Activated naive CD4-positive, alpha-beta T cell treated with anti-CD3 and anti-CD28 coated beads, Interleukin-2, amount 50 U/mL, for 16 hours (primary cell): ENCODE results near the gene TUBB4A.
"Not testable (repeated sequence)": the region's sequence is repeated elsewhere in the genome, so short reads cannot be mapped to it uniquely, and the experiment has no call there.

ENCODE experiments used
- DNase-seq: peaks from one replicate; pipeline ENCODE4 v3.0.0-alpha.2; 2020

The TUBB4A gene

DNA sequence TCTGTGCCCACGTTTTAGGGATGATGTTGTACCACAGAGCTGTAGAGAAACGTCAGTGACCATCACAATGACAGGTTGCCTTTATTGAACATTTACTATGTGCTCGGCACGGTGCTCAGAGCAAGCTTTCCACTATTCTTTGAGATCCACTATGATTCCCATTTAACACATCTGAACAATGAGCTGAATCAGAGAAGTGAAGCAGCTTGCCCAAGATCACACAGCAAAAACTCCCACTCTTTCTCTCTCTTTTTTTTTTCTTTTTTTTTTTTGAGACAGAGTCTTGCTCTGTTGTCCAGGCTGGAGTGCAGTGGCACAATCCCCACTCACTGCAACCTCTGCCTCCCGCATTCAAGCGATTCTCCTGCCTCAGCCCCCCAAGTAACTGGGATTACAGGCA lies 20.6 kb upstream of the TUBB4A start:
- DNase-seq, result no peak

DNA sequence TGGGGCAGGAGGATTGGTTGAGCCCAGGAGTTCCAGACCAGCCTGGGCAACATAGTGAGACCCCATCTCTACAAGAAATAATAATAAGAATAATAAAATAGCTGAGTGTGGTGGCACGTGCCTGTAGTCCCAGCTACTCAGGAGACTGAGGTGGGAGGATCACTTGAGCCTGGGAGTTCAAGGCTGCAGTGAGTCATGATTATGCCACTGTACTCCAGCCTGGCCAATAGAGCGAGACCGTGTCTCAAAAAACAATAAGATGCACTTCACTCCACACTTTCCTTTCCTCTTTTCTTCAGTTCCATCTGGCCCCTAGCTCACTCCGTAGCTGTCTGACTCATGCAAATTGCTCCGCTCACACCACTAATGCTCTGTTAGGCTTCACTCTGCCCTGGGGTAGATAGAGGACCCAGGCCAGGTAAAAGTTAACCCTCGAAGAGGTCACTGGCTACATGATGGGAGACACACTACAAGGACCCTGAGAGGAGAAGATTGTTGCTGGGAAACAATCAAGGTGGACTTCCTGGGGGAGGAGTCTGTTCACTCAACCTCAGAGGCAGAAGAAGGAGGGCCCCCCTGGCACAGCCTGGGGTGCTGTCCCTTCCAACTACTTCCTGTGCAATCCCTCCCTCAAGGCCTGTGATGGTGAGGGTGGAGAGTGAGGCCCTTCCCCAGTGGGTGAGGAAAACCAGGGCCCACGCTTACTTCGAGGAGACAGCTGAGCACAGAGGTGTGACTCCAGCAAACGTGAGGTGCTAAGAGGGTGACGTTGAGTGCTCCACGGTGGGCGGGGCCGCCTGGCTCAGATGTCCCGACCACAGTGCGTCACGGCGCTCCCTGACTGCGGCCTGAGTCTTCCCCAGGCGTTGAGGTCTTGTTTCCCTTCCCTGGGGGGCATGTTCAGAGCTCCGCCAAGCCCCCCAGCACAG lies 19.9 kb upstream of the TUBB4A start:
- no peak for DNase-seq

DNA sequence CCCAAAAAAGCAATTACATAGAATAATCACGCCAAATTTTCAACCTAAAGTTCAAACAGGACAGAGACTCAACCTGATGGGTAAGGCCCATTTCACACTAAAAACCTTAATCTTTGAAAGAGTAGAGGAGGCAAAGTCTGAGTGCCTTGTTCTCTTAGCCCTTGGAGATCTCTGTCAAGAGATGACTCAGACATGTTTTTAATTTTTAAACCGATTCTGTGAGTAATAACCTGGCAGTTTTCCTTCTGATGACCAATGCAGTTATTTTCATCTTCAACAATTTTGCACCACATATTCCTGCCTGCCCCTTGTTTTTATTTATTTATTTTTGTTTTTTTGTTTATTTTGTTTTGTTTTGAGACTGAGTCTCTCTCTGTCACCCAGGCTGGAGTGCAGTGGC lies 17.2 kb upstream of the TUBB4A start:
- no peak for DNase-seq

DNA sequence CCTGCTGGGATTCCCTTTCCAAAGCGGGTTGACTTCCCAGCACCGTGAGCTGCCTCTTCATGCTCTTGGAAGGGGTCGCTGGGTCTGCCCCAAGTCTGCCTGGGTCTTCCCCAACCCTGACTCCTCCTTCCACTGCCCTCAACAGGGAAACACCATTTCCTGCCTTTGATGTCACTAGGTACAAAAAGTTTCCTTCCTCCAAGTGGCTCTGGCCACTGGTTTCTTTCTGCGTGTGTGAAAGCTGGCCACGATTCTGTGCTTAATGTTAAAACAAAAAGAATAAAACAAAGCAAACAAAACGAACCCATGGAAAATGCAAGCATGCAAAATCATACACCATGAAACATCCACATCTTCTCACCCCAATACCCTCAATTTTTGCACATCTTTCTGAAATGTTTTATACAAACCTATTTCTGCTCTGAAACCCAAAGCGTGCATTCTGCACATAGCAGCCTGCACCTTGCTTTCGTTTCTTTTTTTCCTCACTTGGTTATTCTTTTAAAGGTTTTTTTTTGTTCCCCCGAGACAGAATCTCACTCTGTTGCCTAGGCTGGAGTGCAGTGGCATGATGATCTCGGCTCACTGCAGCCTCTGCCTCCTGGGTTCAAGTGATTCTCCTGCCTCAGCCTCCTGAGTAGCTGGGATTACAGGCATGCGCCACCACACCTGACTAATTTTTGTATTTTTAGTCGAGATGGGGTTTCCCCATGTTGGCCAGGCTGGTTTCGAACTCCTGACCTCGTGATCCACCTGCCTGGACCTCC lies 16.2 kb upstream of the TUBB4A start:
- DNase-seq, result no peak

DNA sequence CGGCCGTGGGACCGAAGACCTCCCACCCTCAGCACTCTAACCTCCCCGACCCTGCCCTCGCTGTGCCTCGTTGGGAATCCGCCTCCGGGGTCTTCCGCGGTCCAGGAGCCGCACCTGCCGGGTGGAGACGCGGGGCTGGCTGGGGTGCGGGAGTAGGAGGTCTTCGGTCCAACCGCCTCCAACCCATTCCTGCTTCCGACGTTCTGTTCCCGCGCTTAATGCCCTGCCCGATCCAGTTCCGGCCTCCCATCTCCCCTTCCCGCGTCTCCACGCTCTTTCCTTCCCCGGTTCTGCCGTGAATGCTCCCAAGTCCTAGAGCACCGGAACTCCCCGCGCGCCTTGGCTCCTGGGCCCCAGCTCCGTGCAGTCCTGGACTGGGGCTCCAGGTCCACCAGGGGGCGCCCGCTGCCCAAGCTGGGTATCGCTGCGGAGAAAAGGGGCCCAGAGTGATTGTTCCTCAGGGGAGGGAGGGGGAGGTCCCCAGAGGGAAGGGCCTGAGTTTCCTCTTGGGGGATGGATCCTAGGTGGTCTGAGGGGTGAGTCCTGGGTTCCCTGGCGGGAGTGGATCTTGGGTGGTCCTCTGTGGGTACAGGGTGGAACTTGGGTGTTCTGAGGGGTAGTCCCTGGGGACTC lies 14.7 kb upstream of the TUBB4A start:
- peak; percentile 94 for DNase-seq

DNA sequence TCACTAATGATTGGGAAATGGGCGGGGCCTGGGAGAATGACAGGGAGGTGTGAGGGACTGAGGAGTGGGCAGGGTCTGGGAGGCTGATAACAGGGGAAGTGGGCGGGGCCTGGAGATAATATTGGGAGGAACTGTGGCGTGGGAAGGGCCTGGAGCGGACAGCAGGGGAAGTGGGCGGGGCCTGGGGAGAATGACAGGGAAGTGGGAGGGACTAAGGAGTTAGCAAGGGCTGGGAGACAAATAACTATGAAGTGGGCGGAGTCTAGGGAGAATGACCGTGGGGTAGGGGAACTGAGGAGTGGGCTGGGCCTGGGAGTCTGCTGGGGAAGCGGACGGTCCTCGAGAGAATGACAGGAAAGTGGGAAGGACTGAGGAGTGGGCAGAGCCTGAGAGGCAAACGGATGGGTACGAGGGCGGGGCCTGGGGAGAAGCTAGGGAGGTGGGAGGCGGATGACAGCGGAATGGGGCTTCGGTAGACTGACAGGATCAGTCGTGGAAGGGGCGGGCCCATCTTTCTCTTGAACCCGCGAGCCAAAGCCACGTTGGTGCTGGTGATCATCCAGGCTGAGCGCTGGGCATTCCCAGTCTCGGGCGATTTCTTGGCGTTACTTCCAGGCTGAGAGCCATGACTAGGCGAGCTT lies 14.0 kb upstream of the TUBB4A start:
- DNase-seq, result peak; percentile 62

DNA sequence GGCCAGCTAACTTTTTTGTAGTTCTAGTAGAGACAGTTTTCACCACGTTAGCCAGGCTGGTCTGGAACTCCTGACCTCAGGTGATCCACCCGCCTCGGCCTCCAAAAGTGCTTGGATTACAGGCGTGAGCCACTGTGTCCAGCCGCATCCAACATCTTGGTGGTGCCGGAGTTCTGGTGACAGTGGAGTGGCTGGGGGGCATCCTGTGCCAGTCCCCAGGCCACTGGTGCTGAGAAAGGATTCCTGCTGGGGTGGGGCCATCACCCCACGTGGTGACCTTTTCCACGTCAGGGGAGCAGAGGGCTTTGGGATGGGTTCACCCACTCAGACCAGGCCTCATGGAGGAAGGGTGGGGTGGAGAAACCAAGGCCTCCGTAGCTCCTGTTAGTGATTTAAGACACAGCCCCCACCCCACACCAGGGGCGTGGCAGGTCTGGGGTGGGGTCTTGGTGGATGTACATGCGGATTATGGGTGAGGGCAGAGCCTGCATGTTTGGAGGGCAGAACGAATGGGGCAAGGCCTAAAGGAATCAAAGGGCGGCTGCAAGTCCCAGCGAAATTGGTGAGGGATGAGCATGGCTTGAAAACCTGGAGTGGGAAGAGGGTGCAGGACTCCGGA lies 12.9 kb upstream of the TUBB4A start:
- DNase-seq, result no peak

DNA sequence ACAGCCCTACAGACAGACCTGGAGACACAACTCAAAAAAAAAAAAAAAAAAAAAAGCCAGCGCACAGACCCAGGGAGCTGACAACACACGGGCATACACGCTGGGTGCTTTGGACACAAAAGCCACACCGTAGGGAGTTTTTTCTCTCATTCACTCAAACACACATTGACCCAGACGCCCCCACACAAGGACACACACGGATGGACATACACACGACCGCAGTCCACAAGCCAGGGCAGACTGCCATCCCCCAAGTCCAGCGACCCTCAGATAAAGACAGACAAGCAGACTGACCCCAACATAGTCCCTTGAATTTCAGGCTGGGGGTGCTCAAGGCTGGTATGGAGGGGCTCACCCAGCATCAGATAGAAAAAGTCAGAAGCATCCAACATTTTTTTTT lies 12.0 kb upstream of the TUBB4A start:
- no peak for DNase-seq

DNA sequence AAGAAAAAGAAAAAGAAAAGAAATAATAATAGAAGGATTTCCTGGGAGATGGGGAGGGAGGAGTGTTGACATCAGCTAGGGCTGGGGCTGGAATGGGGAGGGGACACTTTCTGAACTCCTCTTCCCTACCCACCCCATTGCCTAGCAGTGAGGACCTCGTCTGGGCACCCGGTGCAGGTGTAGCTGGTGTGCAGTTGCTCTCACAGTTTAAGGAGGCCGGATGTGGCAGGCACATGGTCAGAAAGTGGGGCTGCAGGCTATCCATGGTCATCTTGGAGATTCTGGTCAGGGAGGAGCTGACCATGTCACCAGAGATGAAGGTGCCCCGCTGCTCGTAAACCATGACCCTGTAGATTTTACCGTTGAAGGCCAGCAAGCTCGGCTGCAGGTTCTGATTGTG lies 8.5 kb upstream of the TUBB4A start:
- no peak for DNase-seq

DNA sequence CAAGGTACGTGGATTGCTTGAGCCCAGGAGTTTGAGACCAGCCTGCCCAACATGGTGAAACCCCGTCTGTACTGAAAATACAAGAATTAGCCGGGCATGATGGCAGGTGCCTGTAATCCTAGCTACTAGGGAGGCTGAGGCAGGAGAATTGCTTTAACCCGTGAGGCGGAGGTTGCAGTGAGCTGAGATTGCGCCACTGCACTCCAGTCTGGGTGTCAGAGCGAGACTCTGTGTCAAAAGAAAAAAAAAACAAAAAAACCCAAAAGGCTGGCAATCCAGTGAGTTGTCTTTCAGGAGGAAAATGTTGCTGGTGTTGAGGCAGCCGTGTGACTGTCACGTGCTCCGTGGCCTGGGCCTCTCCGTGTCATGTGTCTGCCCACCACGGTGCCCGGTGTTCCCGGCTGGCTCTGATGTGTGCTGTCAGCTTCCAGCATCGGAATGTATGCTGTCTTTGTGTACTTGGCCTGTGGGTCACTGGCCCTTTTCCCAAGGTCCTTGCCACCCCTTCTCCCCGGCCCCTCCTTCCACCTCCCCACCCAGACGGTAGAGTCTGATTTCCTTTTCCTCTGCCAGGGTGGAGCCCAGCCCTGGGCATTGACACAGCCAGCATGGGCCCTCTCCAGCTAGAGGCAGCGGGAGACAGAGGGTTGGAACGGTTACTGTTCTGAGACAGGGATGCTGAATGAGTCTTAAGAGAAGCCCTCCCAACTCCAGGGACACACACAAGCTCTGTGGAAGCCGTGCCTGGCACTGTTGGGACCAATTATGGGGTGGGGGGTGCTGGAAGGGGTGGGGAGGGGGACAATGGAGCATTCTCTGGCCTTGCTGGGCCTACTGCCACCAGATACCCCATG lies 7.2 kb upstream of the TUBB4A start:
- no peak for DNase-seq

DNA sequence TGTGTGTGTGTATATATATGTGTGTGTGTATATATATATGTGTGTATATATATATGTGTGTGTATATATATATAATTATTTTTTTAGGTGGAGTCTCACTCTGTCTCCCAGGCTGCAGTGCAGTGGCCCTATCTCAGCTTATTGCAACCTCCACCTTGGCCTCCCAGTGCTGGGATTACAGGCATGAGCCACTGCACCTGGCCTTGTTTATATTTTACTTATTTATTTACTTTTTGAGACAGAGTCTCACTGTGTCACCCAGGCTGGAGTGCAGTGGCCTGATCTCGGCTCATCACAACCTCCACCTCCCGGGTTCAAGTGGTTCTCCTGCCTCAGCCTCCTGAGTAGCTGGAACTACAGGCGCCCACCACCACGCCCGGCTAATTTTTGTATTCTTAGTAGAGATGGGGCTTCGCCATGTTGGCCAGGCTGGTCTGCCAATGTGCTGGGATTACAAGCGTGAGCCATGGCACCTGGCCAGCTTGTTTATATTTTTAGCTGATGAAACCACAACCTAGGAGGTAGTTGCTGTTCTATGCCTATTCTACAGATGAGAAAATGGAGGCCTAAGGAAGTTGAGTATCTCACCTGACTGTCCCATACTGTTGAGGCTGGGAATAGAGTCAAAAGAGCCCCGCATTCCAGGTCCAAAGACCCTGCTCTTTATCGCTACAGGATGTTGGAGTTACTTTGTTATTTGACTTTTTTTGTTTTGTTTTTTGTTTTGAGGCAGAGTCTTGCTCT lies 6.1 kb upstream of the TUBB4A start:
- not testable (repeated sequence) for DNase-seq

DNA sequence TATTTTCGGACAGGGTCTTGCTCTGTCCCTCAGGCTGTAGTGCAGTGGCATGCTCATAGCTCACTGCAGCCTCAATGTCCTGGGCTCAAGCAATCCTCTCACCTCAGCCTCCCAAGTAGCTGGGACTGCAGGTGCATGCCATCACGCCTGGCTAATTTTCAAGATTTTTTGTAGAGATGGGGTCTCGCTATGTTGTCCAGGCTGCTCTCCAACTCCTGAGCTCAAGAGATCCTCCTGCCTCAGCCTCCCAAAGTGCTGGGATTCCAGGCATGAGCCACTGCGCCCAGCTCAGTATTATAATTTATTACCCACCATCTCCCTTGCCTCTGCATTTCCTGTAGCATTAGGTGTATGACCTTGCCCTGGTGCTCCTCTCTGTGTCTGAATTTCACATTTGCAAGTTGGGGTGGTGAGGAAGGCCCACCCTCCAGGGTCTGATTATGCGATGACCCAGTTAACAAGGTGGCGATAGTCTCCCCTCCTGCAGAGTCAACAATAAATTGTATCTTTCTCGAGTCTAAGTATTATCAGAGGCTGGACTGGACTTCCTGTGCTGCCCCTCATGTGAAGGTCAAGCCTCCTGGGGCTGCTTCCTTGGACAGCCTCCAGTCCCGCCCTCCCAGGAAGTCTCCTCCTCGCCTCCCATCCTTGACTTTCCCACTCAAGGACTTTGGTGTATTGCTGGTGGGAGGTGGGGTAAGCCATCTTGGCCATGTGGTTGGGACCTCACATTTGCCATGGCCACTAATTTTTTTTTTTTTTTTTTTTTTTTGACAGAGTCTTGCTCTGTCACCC lies 1.5 kb upstream of the TUBB4A start:
- DNase-seq, result no peak

DNA sequence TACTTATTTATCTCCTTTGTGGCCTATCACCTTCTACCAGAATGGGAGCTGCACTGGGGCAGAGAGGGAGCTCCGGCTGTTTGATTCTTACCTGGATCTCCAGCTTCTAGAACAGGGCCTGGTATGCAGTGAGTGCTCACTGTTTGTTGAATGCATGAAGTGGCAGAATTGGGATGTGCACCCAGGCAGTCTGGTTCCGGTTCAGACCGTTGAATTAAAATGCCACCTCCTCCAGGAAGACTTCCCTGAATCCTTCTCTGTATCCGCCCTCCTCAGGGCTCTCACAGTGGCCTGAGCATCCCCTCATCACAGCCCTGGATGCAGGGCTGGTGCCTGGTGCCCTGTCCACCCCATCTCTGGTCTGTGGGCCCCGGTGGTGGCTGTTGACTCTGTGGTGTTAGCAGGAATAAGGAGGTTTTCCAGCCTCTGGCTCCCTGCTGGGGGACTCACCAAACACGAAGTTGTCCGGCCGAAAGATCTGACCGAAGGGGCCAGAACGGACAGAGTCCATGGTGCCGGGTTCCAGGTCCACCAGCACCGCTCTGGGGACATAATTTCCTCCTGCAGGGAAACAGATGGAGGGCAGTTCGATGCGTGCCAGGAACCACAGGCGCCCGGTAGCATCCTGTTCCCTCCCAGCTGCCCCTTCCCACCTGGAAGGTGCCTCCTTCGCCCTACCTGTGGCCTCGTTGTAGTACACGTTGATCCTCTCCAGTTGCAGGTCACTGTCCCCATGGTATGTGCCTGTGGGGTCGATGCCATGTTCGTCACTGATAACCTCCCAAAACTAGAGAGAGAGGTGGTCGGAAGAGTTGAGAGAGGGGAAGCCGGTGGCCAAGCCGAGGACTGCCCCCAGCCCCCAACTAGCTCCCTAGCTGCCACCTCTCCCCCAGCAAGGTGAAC lies 1.0 kb downstream of the TUBB4A start:
- DNase-seq, result no peak

DNA sequence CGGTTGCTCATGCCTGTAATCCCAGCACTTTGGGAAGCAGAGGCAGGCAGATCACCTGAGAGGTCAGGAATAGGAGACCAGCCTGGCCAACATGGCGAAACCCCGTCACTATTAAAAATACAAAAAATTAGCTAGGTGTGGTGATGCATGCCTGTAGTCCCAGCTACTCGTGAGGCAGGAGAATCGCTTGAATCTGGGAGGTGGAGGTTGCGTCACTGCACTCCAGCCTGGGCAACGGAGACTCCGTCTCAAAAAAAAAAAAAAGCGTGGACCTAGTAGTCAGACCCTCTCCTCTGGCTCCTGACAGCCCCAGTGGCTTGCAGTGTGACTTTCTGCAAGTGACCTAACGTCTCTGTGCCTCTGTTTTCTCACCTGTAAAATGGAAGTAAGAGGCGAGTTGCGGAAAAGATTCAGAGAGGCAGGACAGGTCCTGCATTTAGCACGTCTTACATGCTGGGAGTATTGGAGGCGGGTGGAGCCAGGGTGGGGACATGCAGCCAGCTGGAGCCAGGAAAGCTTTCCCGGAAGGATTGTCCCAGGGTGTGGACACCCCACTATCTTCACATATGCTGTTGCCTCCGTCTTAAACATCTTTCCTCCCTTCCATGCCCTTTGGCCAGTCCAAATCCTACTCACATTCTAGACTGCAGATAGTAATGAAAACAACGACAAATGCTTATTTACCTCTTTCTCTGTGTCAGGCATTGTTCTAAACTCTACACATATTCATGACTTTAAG lies 2.9 kb downstream of the TUBB4A start:
- DNase-seq, result no peak

DNA sequence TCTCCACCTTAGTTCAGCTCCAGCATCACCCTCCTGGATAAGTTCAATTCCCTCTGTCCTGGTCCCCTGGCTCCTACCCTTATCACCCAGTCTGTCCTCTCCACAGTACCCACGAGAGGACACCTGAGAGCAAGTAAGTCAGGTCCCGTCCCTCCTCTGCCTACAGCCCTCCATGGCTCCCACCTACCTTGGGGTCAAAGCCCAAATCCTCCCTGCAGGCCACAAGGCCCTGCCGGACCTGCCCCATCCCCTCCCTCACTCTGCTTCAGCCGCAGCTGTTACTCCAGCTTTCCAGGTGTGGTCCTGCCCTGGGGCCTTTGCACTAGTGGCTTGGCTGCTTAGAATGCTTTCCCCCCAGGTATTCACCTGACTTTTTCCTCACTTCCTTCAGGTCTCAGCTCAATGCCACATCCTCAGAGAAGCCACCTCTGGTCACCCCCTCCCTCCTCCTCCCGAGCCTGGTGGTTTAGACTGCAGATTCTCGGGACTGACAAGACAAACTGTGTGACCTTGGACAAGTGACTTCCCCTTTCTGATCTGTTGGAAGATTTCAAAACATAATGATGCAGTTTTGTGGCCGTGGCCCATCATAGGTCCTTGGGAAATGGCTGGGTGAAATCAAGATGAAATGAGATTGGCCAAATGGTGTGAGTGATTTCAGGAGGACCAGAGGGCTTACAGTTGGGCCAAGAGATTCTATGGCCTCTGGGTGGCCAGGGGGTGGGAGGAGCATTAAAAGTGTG lies 3.6 kb downstream of the TUBB4A start:
- no peak for DNase-seq

DNA sequence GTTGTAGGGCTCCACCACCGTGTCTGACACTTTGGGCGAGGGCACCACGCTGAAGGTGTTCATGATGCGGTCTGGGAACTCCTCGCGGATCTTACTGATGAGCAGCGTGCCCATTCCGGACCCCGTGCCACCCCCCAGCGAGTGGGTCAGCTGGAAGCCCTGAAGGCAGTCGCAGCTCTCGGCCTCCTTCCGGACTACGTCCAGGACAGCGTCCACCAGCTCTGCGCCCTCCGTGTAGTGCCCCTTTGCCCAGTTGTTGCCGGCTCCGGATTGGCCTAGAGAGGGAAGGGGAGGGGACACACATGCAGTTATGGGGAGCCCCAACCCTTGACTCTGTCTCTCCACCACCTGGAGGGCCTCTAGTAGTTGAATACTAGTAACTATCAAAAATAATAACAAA lies 6.2 kb downstream of the TUBB4A start:
- no peak for DNase-seq

DNA sequence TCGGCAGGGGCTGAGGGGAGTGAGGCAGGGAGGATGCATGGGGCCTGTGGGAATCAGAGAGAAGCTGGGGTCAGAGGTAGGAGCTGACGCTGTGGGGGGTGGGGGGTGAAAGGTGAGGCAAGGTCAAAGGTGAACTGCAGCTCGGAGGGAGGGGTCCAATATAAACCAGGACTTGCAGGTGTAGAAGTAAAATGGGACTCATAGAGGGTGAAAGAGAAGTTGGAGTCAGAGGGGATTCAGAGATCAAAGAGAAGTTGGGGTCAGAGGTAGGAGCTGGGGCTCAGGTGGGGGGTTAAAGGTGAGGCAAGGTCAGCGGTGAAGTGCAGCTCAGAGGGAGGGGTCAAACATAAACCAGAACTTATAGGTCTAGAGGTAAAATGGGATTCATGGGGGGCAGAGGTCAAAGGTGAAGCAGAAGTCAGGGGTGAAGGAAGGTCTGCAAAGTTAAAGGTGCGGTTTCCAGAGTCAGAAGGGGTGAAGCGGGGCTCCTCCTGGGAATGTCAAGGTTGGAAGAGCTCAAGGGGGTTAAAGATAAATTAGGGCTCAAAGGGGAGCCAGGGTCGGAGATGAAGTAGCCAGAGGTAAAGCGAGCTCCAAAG lies 7.6 kb downstream of the TUBB4A start:
- DNase-seq, result no peak
